PFSK-1 (cell line): Measurements from ENCODE around the gene PICALM.

ENCODE experiments used
- FOXP2 ChIP-seq: optimal IDR thresholded peaks from 2 replicates; pipeline ENCODE3; 2011; ENCODE audit warnings: borderline replicate concordance, control low read depth, inconsistent platforms; ENCODE audit not compliant: insufficient read depth; ENCODE audit errors: extremely low read length, extremely low read depth
- POLR2AphosphoS5 ChIP-seq: IDR thresholded peaks from 2 replicates; pipeline ENCODE4 v1.6.1; 2012; ENCODE audit warnings: low read depth, mild to moderate bottlenecking, control low read depth, low read length, moderate library complexity
- SIN3A ChIP-seq: IDR thresholded peaks from 2 replicates; pipeline ENCODE4 v1.6.1; 2012; ENCODE audit warnings: mild to moderate bottlenecking, low read length, moderate library complexity, borderline replicate concordance; ENCODE audit not compliant: insufficient read depth
- TAF1 ChIP-seq: IDR thresholded peaks from 2 replicates; pipeline ENCODE4 v1.6.1; 2012; ENCODE audit warnings: low read length, control low read depth, borderline replicate concordance; ENCODE audit not compliant: insufficient read depth
- TF ChIP-seq, protein P1 (sequence below), 2 experiments: IDR thresholded peaks; 2 replicates each; pipeline versions ENCODE4 v1.6.1 to v1.8.0; 2011 to 2012; ENCODE audit warnings: low read depth in 2 of 2, low read length in 2 of 2, control low read depth in 1 of 2, inconsistent platforms in 1 of 2, mild to moderate bottlenecking in 1 of 2, moderate library complexity in 1 of 2; ENCODE audit not compliant: insufficient read depth in 1 of 2

PICALM gene

DNA sequence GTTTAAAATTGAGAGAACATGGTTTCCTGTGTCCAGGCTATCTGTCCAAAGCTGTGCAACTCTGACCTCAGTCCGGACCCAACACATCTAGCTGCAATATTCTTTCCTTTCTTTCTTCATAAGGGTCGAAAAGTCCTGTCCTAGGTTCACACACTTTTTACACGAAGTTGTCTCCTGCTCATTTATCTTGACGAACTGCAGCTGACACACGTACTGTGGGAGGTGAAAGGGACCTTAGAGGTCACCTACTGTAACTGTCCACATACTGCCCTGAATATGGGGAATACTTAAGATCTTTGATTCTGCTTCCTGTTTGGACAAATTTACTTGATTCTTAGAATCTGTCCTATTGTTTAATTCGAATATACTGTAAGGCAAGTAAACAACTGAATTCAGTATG lies 107.8 kb downstream of the PICALM start:
- TF ChIP-seq TAF1 (no peak), POLR2AphosphoS5 (no peak), SIN3A (no peak), FOXP2 (no peak)
- TF ChIP-seq, protein P1, sequence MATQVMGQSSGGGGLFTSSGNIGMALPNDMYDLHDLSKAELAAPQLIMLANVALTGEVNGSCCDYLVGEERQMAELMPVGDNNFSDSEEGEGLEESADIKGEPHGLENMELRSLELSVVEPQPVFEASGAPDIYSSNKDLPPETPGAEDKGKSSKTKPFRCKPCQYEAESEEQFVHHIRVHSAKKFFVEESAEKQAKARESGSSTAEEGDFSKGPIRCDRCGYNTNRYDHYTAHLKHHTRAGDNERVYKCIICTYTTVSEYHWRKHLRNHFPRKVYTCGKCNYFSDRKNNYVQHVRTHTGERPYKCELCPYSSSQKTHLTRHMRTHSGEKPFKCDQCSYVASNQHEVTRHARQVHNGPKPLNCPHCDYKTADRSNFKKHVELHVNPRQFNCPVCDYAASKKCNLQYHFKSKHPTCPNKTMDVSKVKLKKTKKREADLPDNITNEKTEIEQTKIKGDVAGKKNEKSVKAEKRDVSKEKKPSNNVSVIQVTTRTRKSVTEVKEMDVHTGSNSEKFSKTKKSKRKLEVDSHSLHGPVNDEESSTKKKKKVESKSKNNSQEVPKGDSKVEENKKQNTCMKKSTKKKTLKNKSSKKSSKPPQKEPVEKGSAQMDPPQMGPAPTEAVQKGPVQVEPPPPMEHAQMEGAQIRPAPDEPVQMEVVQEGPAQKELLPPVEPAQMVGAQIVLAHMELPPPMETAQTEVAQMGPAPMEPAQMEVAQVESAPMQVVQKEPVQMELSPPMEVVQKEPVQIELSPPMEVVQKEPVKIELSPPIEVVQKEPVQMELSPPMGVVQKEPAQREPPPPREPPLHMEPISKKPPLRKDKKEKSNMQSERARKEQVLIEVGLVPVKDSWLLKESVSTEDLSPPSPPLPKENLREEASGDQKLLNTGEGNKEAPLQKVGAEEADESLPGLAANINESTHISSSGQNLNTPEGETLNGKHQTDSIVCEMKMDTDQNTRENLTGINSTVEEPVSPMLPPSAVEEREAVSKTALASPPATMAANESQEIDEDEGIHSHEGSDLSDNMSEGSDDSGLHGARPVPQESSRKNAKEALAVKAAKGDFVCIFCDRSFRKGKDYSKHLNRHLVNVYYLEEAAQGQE (IDR thresholded peaks at IDR 0.05; ENCODE audit: insufficient read depth in 1 of 2, low read depth in 2 of 2, low read length in 2 of 2): no peak

DNA sequence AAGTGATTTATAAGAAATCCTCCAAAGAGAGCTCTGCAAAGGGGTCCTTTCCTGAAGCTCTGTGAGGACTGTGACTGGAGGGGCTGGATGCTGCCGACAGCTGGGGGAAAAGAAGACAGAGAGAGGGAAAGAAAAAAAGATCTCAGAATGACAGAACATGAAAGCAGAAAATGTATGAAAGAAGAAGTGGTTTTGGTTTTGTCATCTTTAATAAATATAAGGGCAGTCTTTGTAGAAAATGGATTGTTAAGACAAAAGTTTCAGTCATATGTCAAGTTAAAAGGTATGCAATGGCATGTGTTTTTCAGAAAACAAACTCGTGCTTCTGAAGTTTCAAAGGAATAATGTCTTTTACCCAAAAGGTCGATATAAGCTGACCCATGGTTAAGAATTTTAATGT lies 108.2 kb downstream of the PICALM start:
- TF ChIP-seq FOXP2 (no peak), POLR2AphosphoS5 (no peak), TAF1 (no peak), SIN3A (no peak)
- TF ChIP-seq, protein P1 (IDR thresholded peaks at IDR 0.05; ENCODE audit: insufficient read depth in 1 of 2, low read depth in 2 of 2, low read length in 2 of 2): no peak

GRCh38 chr11:85955531-85955930 lies 113.4 kb downstream of the PICALM start:
- TF ChIP-seq SIN3A (no peak), TAF1 (no peak), POLR2AphosphoS5 (no peak), FOXP2 (no peak)
- TF ChIP-seq, protein P1 (IDR thresholded peaks at IDR 0.05; ENCODE audit: insufficient read depth in 1 of 2, low read depth in 2 of 2, low read length in 2 of 2): no peak

- TF ChIP-seq TAF1: no peak
- TF ChIP-seq FOXP2: no peak
- TF ChIP-seq POLR2AphosphoS5: no peak
- TF ChIP-seq SIN3A: no peak
- TF ChIP-seq, protein P1 (IDR thresholded peaks at IDR 0.05; ENCODE audit: insufficient read depth in 1 of 2, low read depth in 2 of 2, low read length in 2 of 2): no peak
These were observed 115.3 kb downstream of the PICALM start for GRCh38 chr11:85953491-85954143.

DNA sequence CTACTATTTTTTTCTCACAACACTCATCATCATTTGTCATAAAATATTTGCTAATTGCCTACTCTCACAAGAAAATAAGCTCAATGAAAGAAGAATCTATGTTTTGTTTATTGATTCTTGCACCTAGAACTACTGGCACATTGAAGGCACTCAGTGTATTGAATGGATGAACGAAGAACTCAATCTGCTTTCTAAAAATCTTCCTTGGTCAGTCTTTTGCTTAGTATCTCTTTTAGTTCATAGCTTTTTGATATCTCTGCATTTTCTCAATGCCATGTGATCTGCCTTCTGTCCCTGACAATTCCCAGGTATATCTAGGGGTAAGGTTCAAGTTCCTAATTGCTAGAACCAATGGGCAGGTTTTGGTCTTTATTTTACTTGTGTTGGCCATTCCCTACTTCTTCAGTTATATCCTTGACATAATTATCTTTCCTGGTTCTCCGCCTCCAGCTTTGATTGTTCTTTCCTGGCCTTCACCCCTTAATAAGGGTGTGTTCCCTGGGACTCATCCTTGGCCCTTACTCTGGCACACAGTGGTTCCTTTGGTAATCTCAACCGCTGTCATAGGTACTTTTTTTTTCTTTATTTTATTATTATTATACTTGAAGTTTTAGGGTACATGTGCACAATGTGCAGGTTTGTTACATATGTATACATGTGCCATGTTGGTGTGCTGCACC lies 117.3 kb downstream of the PICALM start:
- TF ChIP-seq POLR2AphosphoS5: no peak
- TF ChIP-seq, protein P1 (IDR thresholded peaks at IDR 0.05; ENCODE audit: insufficient read depth in 1 of 2, low read depth in 2 of 2, low read length in 2 of 2): no peak
- no peak for TF ChIP-seq FOXP2
- no peak for TF ChIP-seq SIN3A
- TF ChIP-seq TAF1: no peak
